Endodermal cell (in vitro differentiated cells): ENCODE results near the gene PRPSAP2. TPM values are rescaled to one million over a fixed set of nuclear protein-coding genes. Genes with fewer than 3 reads are reported as not detected.

ENCODE experiments used
- DNase-seq: peaks from one replicate; pipeline ENCODE4 v3.0.0-alpha.2; 2017
- H3K27ac ChIP-seq: 2 replicates; pipeline ENCODE4 v1.5.1; 2013; ENCODE audit warnings: mild to moderate bottlenecking, low read depth, low read length, moderate library complexity
- H3K27me3 ChIP-seq: 2 replicates; pipeline ENCODE4 v1.6.1; 2013; ENCODE audit warnings: mild to moderate bottlenecking, low read length, moderate library complexity; ENCODE audit not compliant: insufficient read depth, control insufficient read depth, poor library complexity, severe bottlenecking
- H3K36me3 ChIP-seq: 2 replicates; pipeline ENCODE4 v1.7.0; 2013; ENCODE audit warnings: mild to moderate bottlenecking, low read length, moderate library complexity; ENCODE audit not compliant: control insufficient read depth, insufficient read depth
- H3K4me1 ChIP-seq: one replicate; pipeline ENCODE4 v1.7.0; 2013; ENCODE audit warnings: low read length; ENCODE audit not compliant: control insufficient read depth, insufficient read depth
- H3K4me3 ChIP-seq: 2 replicates; pipeline ENCODE4 v1.5.1; 2013; ENCODE audit warnings: mild to moderate bottlenecking, low read length, moderate library complexity
- H3K9ac ChIP-seq: 2 replicates; pipeline ENCODE4 v1.6.1; 2013; ENCODE audit warnings: mild to moderate bottlenecking, low read length, moderate library complexity; ENCODE audit not compliant: poor library complexity, severe bottlenecking; ENCODE audit errors: extremely low read depth
- H3K9me3 ChIP-seq: 2 replicates; pipeline ENCODE4 v1.6.1; 2013; ENCODE audit warnings: mild to moderate bottlenecking, low read length, moderate library complexity; ENCODE audit not compliant: control insufficient read depth
- H3K27ac Mint-ChIP-seq: 2 replicates; pipeline ENCODE4 v1.8.0; 2020; ENCODE audit warnings: mixed read lengths
- H3K27me3 Mint-ChIP-seq: 2 replicates; pipeline ENCODE4 v1.8.0; 2021; ENCODE audit warnings: mild to moderate bottlenecking, mixed read lengths; ENCODE audit not compliant: insufficient read depth
- H3K36me3 Mint-ChIP-seq: 2 replicates; pipeline ENCODE4 v1.8.0; 2020; ENCODE audit warnings: low read depth, mixed read lengths
- H3K4me1 Mint-ChIP-seq: 2 replicates; pipeline ENCODE4 v1.8.0; 2020; ENCODE audit warnings: mixed read lengths
- H3K4me3 Mint-ChIP-seq: 2 replicates; pipeline ENCODE4 v1.8.0; 2020; ENCODE audit warnings: mild to moderate bottlenecking, moderate library complexity, mixed read lengths
- H3K9me3 Mint-ChIP-seq: 2 replicates; pipeline ENCODE4 v1.8.0; 2020; ENCODE audit warnings: mild to moderate bottlenecking, mixed read lengths
- CTCF ChIP-seq: fragments of 200-600 bp; sonication (generic); conservative IDR thresholded peaks from 2 replicates; pipeline ENCODE4 v1.5.0; 2021; ENCODE audit warnings: antibody characterized with exemption, mild to moderate bottlenecking
- WGBS, 2 experiments: methylation state at CpG; one replicate each; pipeline versions ENCODE4 v1.1.5 to v1.1.7; 2013; ENCODE audit warnings: missing lambda C conversion rate in 2 of 2, mixed read lengths in 1 of 2; ENCODE audit not compliant: insufficient coverage in 1 of 2, insufficient read length in 1 of 2; 5-methylcytosine and 5-hydroxymethylcytosine counted together
- total RNA-seq, 2 donors: library from RNA; stranded (reverse); fragmentation: NEBNext Ultra II Directional in 1 of 2; extraction: Animal tissue kit (Norgen Biotek cat#: 25700) in 1 of 2; gene quantifications; 2 replicates in 1 of 2; 3 replicates in 1 of 2; pipeline ENCODE4 v1.2.1, GENCODE V29; 2021

PRPSAP2 gene
- total RNA-seq, 2 donors from 2014 or later, result 51.3 to 57.6 TPM

- Histone ChIP-seq H3K27me3 (no peaks in the 10 kb centered on the region), H3K36me3 (no peaks in the 10 kb centered on the region), H3K27ac (no peak overlapping the region), H3K4me3 (peak overlapping the region; percentile 84), H3K9me3 (no peaks in the 10 kb centered on the region), H3K9ac (no peak overlapping the region), H3K4me1 (no peaks in the 10 kb centered on the region)
- TF ChIP-seq CTCF, result no peak
- Mint-ChIP-seq H3K9me3 (no peaks in the 10 kb centered on the region), H3K4me1 (peaks cover 13% of the 10 kb centered on the region), H3K36me3 (no peaks in the 10 kb centered on the region), H3K4me3 (peak overlapping the region; percentile 83), H3K27me3 (no peaks in the 10 kb centered on the region), H3K27ac (no peak overlapping the region)
- WGBS, 2 experiments, result 93 to 97% methylated on average over 6 to 7 of the region's 7 CpGs
- DNase-seq, result peak; percentile 20
These were observed 3.0 kb upstream of the PRPSAP2 start for GRCh38 chr17:18854956-18855355.

GRCh38 chr17:18855831-18856569 is 1.9 kb upstream of the PRPSAP2 start:
- peak overlapping the region; percentile 84 for H3K4me3 ChIP-seq
- no peak for TF ChIP-seq CTCF
- H3K36me3 ChIP-seq, result peaks cover 9% of the 10 kb centered on the region
- no peaks in the 10 kb centered on the region for H3K9me3 ChIP-seq
- Mint-ChIP-seq H3K36me3 (peaks cover 5% of the 10 kb centered on the region), H3K4me3 (peak overlapping the region; percentile 83), H3K27me3 (no peaks in the 10 kb centered on the region), H3K27ac (peak overlapping the region; percentile 91), H3K4me1 (peaks cover 10% of the 10 kb centered on the region), H3K9me3 (no peaks in the 10 kb centered on the region)
- H3K9ac ChIP-seq, result peak overlapping the region; percentile 11
- 0 to 1% methylated on average over 23 to 29 of the region's 29 CpGs for WGBS, 2 experiments
- H3K4me1 ChIP-seq, result no peaks in the 10 kb centered on the region
- H3K27ac ChIP-seq, result no peak overlapping the region
- DNase-seq, result peak; percentile 99
- no peaks in the 10 kb centered on the region for H3K27me3 ChIP-seq

- Histone ChIP-seq H3K27me3 (no peaks in the 10 kb centered on the region), H3K9ac (no peak overlapping the region), H3K9me3 (no peaks in the 10 kb centered on the region), H3K27ac (no peak overlapping the region), H3K4me1 (no peaks in the 10 kb centered on the region), H3K4me3 (peak overlapping the region; percentile 84), H3K36me3 (peaks cover 9% of the 10 kb centered on the region)
- peaks cover 5% of the 10 kb centered on the region for H3K36me3 Mint-ChIP-seq
- no peak for DNase-seq
- peak overlapping the region; percentile 83 for H3K4me3 Mint-ChIP-seq
- peak overlapping the region; percentile 91 for H3K27ac Mint-ChIP-seq
- H3K27me3 Mint-ChIP-seq, result no peaks in the 10 kb centered on the region
- no peak for TF ChIP-seq CTCF
- H3K9me3 Mint-ChIP-seq, result no peaks in the 10 kb centered on the region
- WGBS, 2 experiments, result 10 to 17% methylated on average over 2 to 6 of the region's 7 CpGs
- peaks cover 9% of the 10 kb centered on the region for H3K4me1 Mint-ChIP-seq
These were observed 1.4 kb upstream of the PRPSAP2 start for GRCh38 chr17:18856570-18856915.
